GM19023 (cell line): ENCODE measurements around the gene ABTB2.
A peak's percentile ranks its signal among the peaks of the same experiment; 100 is the strongest.

Experiments
- ATAC-seq: cut with Tn5 transposase; IDR thresholded peaks from one replicate; pipeline ENCODE4 v1.9.1; 2021; ENCODE audit warnings: mild to moderate bottlenecking, moderate library complexity; ENCODE audit not compliant: unreplicated experiment

ABTB2 gene

GRCh38 chr11:34155057-34155756, 202.6 kb downstream of the ABTB2 start:
- ATAC-seq = no peak

GRCh38 chr11:34154059-34154875, 203.5 kb downstream of the ABTB2 start:
- peak; percentile 60 for ATAC-seq

GRCh38 chr11:34151916-34152845, 205.6 kb downstream of the ABTB2 start:
- ATAC-seq = no peak

GRCh38 chr11:34151166-34151565, 206.6 kb downstream of the ABTB2 start:
- no peak for ATAC-seq

- ATAC-seq = no peak
Measured at GRCh38 chr11:34150494-34151151, 207.2 kb downstream of the ABTB2 start.

GRCh38 chr11:34149786-34150185, 208.0 kb downstream of the ABTB2 start:
- ATAC-seq = no peak

GRCh38 chr11:34149274-34149673, 208.5 kb downstream of the ABTB2 start:
- ATAC-seq = no peak

- no peak for ATAC-seq
Measured at GRCh38 chr11:34148504-34149165, 209.2 kb downstream of the ABTB2 start.

- ATAC-seq = no peak
Measured at GRCh38 chr11:34147581-34147980, 210.2 kb downstream of the ABTB2 start.

GRCh38 chr11:34146866-34147265, 210.9 kb downstream of the ABTB2 start:
- no peak for ATAC-seq

- no peak for ATAC-seq
Measured at GRCh38 chr11:34146411-34146810, 211.4 kb downstream of the ABTB2 start.

GRCh38 chr11:34145847-34146381, 211.9 kb downstream of the ABTB2 start:
- no peak for ATAC-seq

- ATAC-seq = no peak
Measured at GRCh38 chr11:34145073-34145472, 212.7 kb downstream of the ABTB2 start.

GRCh38 chr11:34143048-34143447, 214.8 kb downstream of the ABTB2 start:
- no peak for ATAC-seq

- ATAC-seq = no peak
Measured at GRCh38 chr11:34140149-34140548, 217.7 kb downstream of the ABTB2 start.

- no peak for ATAC-seq
Measured at GRCh38 chr11:34139346-34139745, 218.5 kb downstream of the ABTB2 start.

GRCh38 chr11:34136420-34136819, 221.4 kb downstream of the ABTB2 start:
- no peak for ATAC-seq

- ATAC-seq = no peak
Measured at GRCh38 chr11:34135439-34135838, 222.4 kb downstream of the ABTB2 start.

- no peak for ATAC-seq
Measured at GRCh38 chr11:34134765-34135164, 223.0 kb downstream of the ABTB2 start.
